K562 (cell line): Measurements from ENCODE around the gene TRPV5. TPM values are rescaled to one million over a fixed set of nuclear protein-coding genes. Genes with fewer than 3 reads are reported as not detected.

Source experiments
- ZNF407 ChIP-seq: fragments of 450-650 bp; IDR thresholded peaks from 2 replicates; pipeline ENCODE4 v1.6.1; 2016; ENCODE audit warnings: low read depth
- polyA plus RNA-seq, 8 experiments: library from polyadenylated mRNA; depleted of rRNA in 4 of 8; stranded (reverse) in 5 of 8; unstranded in 3 of 8; fragments of >200 nt; fragmentation: Nextera tagmentation in 2 of 8; fragmentation: Illumina TruSeq in 1 of 8; extraction: Ambion mirVana in 2 of 8; extraction: Trizol in 1 of 8; gene quantifications; 2 replicates each; pipeline versions ENCODE4 v1.2.1 to v1.2.3, GENCODE V29; 2011 to 2014; ENCODE audit warnings: inconsistent platforms in 1 of 8, missing spikeins in 1 of 8
- total RNA-seq, 7 experiments: library from RNA; depleted of rRNA in 6 of 7; stranded (reverse); fragments of >200 nt in 6 of 7; fragmentation: Illumina TruSeq in 2 of 7; extraction: Trizol in 2 of 7; gene quantifications; 2 replicates each; pipeline versions ENCODE4 v1.2.1 to v1.2.3, GENCODE V29; 2011 to 2021; ENCODE audit warnings: low replicate concordance in 1 of 7

Gene TRPV5
- total and polyA plus RNA-seq, 9 of the 15 experiments (the other 6 are each of a cell fraction or from before 2014, with no cell fraction given): not detected

GRCh38 chr7:142873281-142873784 lies 60.2 kb downstream of the TRPV5 start (continued):
- TF ChIP-seq ZNF407: no peak
